CD4-positive, alpha-beta T cell (primary cell): Measurements from ENCODE around the gene CHKA. TPM values are rescaled to one million over a fixed set of nuclear protein-coding genes. Genes with fewer than 3 reads are reported as not detected.

Experiments
- ATAC-seq: fragments of 200-7000 bp; cut with Tn5 transposase; one replicate; pipeline ENCODE4 v1.10.0; 2022; ENCODE audit warnings: mild to moderate bottlenecking; ENCODE audit not compliant: poor library complexity
- CTCF ChIA-PET: fragments of 350-600 bp; sonication (Branson Sonifier 250); formaldehyde crosslinking; loops from one replicate; lab custom pipeline; 2021; ENCODE audit warnings: antibody characterized with exemption, inconsistent platforms; lab: Charles Lee
- POLR2A ChIA-PET: fragments of 350-600 bp; sonication (Branson Sonifier 250); formaldehyde crosslinking; loops from one replicate; lab custom pipeline; 2021; ENCODE audit warnings: antibody characterized with exemption, inconsistent platforms; lab: Charles Lee
- DNase-seq, 14 experiments: peaks; one replicate each; pipeline ENCODE4 v3.0.0-alpha.2; 2013 to 2020; ENCODE audit warnings: mixed read lengths in 2 of 14
- H3K27ac ChIP-seq, 2 donors: one replicate each; pipeline versions ENCODE4 v1.5.1 to v1.7.0; 2013; ENCODE audit warnings: low read length in 2 of 2, low read depth in 1 of 2, mild to moderate bottlenecking in 1 of 2
- H3K27me3 ChIP-seq, 2 experiments: 1 replicate in 1 of 2; 2 replicates in 1 of 2; pipeline versions ENCODE4 v1.6.1 to v1.7.0; 2013; ENCODE audit warnings: low read length in 2 of 2, control low read depth in 1 of 2, mild to moderate bottlenecking in 1 of 2, moderate library complexity in 1 of 2; ENCODE audit not compliant: insufficient read depth in 2 of 2, control insufficient read depth in 1 of 2
- H3K36me3 ChIP-seq: one replicate; pipeline ENCODE4 v1.6.1; 2013; ENCODE audit warnings: low read length, control low read depth; ENCODE audit not compliant: insufficient read depth
- H3K4me1 ChIP-seq: one replicate; pipeline ENCODE4 v1.6.1; 2013; ENCODE audit warnings: low read length, control low read depth; ENCODE audit not compliant: insufficient read depth
- H3K4me3 ChIP-seq: one replicate; pipeline ENCODE4 v1.5.1; 2013; ENCODE audit warnings: mild to moderate bottlenecking, low read length, moderate library complexity
- H3K9me3 ChIP-seq, 2 experiments: 1 replicate in 1 of 2; 2 replicates in 1 of 2; pipeline versions ENCODE4 v1.6.1 to v1.7.0; 2013; ENCODE audit warnings: low read length in 2 of 2, mild to moderate bottlenecking in 2 of 2, control low read depth in 1 of 2, moderate library complexity in 1 of 2; ENCODE audit not compliant: control insufficient read depth in 1 of 2, insufficient read depth in 1 of 2
- H3K27ac Mint-ChIP-seq: one replicate; pipeline ENCODE4 v1.8.0; 2020; ENCODE audit warnings: mixed read lengths
- H3K27me3 Mint-ChIP-seq: one replicate; pipeline ENCODE4 v1.8.0; 2021; ENCODE audit warnings: mixed read lengths
- H3K36me3 Mint-ChIP-seq: one replicate; pipeline ENCODE4 v1.8.0; 2021; ENCODE audit warnings: low read depth, mixed read lengths
- H3K4me1 Mint-ChIP-seq: one replicate; pipeline ENCODE4 v1.8.0; 2021; ENCODE audit warnings: low read depth, mixed read lengths
- H3K4me3 Mint-ChIP-seq: one replicate; pipeline ENCODE4 v1.8.0; 2020; ENCODE audit warnings: mild to moderate bottlenecking, mixed read lengths
- H3K9me3 Mint-ChIP-seq: one replicate; pipeline ENCODE4 v1.8.0; 2020; ENCODE audit warnings: mixed read lengths
- CTCF ChIP-seq: fragments of 200-600 bp; IDR thresholded peaks from one replicate; pipeline ENCODE4 v1.8.0; 2022; ENCODE audit warnings: antibody characterized with exemption, mild to moderate bottlenecking
- intact Hi-C, 2 experiments: fragments of 100-400 bp; cut with DNase I in 1 of 2; cut with micrococcal nuclease in 1 of 2; formaldehyde crosslinking; loops; one replicate each; pipeline versions ENCODE4 v1.15.1 to v1.9.0; 2023 to 2025; cut with DNase I, micrococcal nuclease
- total RNA-seq, 174 experiments: library from RNA in 2 of 174; stranded (reverse) in 2 of 174; gene quantifications; one replicate each; pipeline ENCODE4 v1.2.3 and lab custom pipeline; 2021 to 2026

Gene CHKA
- total RNA-seq, 2 experiments from 2014 or later = 30.1 to 31.4 TPM

- no peak for TF ChIP-seq CTCF
- Histone ChIP-seq H3K4me1 (no peaks in the 10 kb centered on the region), H3K27ac (no peak overlapping the region), H3K27me3 (no peaks in the 10 kb centered on the region), H3K9me3 (no peaks in the 10 kb centered on the region), H3K36me3 (no peaks in the 10 kb centered on the region), H3K4me3 (no peak overlapping the region)
- POLR2A ChIA-PET = no interaction called here
- DNase-seq (no peak), ATAC-seq (no peak)
- Mint-ChIP-seq H3K9me3 (no peaks in the 10 kb centered on the region), H3K27ac (no peak overlapping the region), H3K4me3 (no peak overlapping the region), H3K36me3 (peaks cover 36% of the 10 kb centered on the region), H3K4me1 (no peaks in the 10 kb centered on the region), H3K27me3 (no peaks in the 10 kb centered on the region)
- CTCF ChIA-PET = no interaction called here
- intact Hi-C loops = no loop called here
Observed at GRCh38 chr11:68067991-68068390, 53.2 kb downstream of the CHKA start.

GRCh38 chr11:68066742-68067141, 54.4 kb downstream of the CHKA start:
- Mint-ChIP-seq H3K4me1 (no peaks in the 10 kb centered on the region), H3K36me3 (peaks cover 39% of the 10 kb centered on the region), H3K27ac (no peak overlapping the region), H3K4me3 (no peak overlapping the region), H3K9me3 (no peaks in the 10 kb centered on the region), H3K27me3 (no peaks in the 10 kb centered on the region)
- no peaks in the 10 kb centered on the region for H3K27me3 ChIP-seq
- POLR2A ChIA-PET = no interaction called here
- H3K36me3 ChIP-seq = no peaks in the 10 kb centered on the region
- peak in 1 of 14 experiments; percentile 1 for DNase-seq
- intact Hi-C loops = no loop called here
- no peaks in the 10 kb centered on the region for H3K4me1 ChIP-seq
- TF ChIP-seq CTCF = no peak
- ATAC-seq = no peak
- H3K4me3 ChIP-seq = no peak overlapping the region
- CTCF ChIA-PET = no interaction called here
- H3K9me3 ChIP-seq = no peaks in the 10 kb centered on the region
- H3K27ac ChIP-seq = no peak overlapping the region

- CTCF ChIA-PET = no interaction called here
- no peaks in the 10 kb centered on the region for H3K9me3 ChIP-seq
Observed at GRCh38 chr11:68065841-68066240, 55.3 kb downstream of the CHKA start.

More at GRCh38 chr11:68065841-68066240, 55.3 kb downstream of the CHKA start:
- Mint-ChIP-seq H3K27me3 (no peaks in the 10 kb centered on the region), H3K36me3 (peaks cover 41% of the 10 kb centered on the region), H3K4me3 (no peak overlapping the region), H3K9me3 (no peaks in the 10 kb centered on the region), H3K4me1 (no peaks in the 10 kb centered on the region), H3K27ac (no peak overlapping the region)
- POLR2A ChIA-PET = no interaction called here
- no peak for ATAC-seq
- no peak for DNase-seq
- TF ChIP-seq CTCF = no peak
- Histone ChIP-seq H3K27me3 (no peaks in the 10 kb centered on the region), H3K36me3 (peaks cover 3% of the 10 kb centered on the region), H3K27ac (no peak overlapping the region), H3K4me3 (no peak overlapping the region), H3K4me1 (no peaks in the 10 kb centered on the region)
- intact Hi-C loops = no loop called here
